Endodermal cell (in vitro differentiated cells): ENCODE measurements around the gene C1orf21. TPM values are rescaled to one million over a fixed set of nuclear protein-coding genes. Genes with fewer than 3 reads are reported as not detected.

ENCODE experiments used
- DNase-seq: peaks from one replicate; pipeline ENCODE4 v3.0.0-alpha.2; 2017
- H3K27ac ChIP-seq: 2 replicates; pipeline ENCODE4 v1.5.1; 2013; ENCODE audit warnings: mild to moderate bottlenecking, low read depth, low read length, moderate library complexity
- H3K27me3 ChIP-seq: 2 replicates; pipeline ENCODE4 v1.6.1; 2013; ENCODE audit warnings: mild to moderate bottlenecking, low read length, moderate library complexity; ENCODE audit not compliant: insufficient read depth, control insufficient read depth, poor library complexity, severe bottlenecking
- H3K36me3 ChIP-seq: 2 replicates; pipeline ENCODE4 v1.7.0; 2013; ENCODE audit warnings: mild to moderate bottlenecking, low read length, moderate library complexity; ENCODE audit not compliant: control insufficient read depth, insufficient read depth
- H3K4me1 ChIP-seq: one replicate; pipeline ENCODE4 v1.7.0; 2013; ENCODE audit warnings: low read length; ENCODE audit not compliant: control insufficient read depth, insufficient read depth
- H3K4me3 ChIP-seq: 2 replicates; pipeline ENCODE4 v1.5.1; 2013; ENCODE audit warnings: mild to moderate bottlenecking, low read length, moderate library complexity
- H3K9ac ChIP-seq: 2 replicates; pipeline ENCODE4 v1.6.1; 2013; ENCODE audit warnings: mild to moderate bottlenecking, low read length, moderate library complexity; ENCODE audit not compliant: poor library complexity, severe bottlenecking; ENCODE audit errors: extremely low read depth
- H3K9me3 ChIP-seq: 2 replicates; pipeline ENCODE4 v1.6.1; 2013; ENCODE audit warnings: mild to moderate bottlenecking, low read length, moderate library complexity; ENCODE audit not compliant: control insufficient read depth
- H3K27ac Mint-ChIP-seq: 2 replicates; pipeline ENCODE4 v1.8.0; 2020; ENCODE audit warnings: mixed read lengths
- H3K27me3 Mint-ChIP-seq: 2 replicates; pipeline ENCODE4 v1.8.0; 2021; ENCODE audit warnings: mild to moderate bottlenecking, mixed read lengths; ENCODE audit not compliant: insufficient read depth
- H3K36me3 Mint-ChIP-seq: 2 replicates; pipeline ENCODE4 v1.8.0; 2020; ENCODE audit warnings: low read depth, mixed read lengths
- H3K4me1 Mint-ChIP-seq: 2 replicates; pipeline ENCODE4 v1.8.0; 2020; ENCODE audit warnings: mixed read lengths
- H3K4me3 Mint-ChIP-seq: 2 replicates; pipeline ENCODE4 v1.8.0; 2020; ENCODE audit warnings: mild to moderate bottlenecking, moderate library complexity, mixed read lengths
- H3K9me3 Mint-ChIP-seq: 2 replicates; pipeline ENCODE4 v1.8.0; 2020; ENCODE audit warnings: mild to moderate bottlenecking, mixed read lengths
- WGBS, 2 experiments: methylation state at CpG; one replicate each; pipeline versions ENCODE4 v1.1.5 to v1.1.7; 2013; ENCODE audit warnings: missing lambda C conversion rate in 2 of 2, mixed read lengths in 1 of 2; ENCODE audit not compliant: insufficient coverage in 1 of 2, insufficient read length in 1 of 2; 5-methylcytosine and 5-hydroxymethylcytosine counted together
- total RNA-seq, 2 donors: library from RNA; stranded (reverse); fragmentation: NEBNext Ultra II Directional in 1 of 2; extraction: Animal tissue kit (Norgen Biotek cat#: 25700) in 1 of 2; gene quantifications; 2 replicates in 1 of 2; 3 replicates in 1 of 2; pipeline ENCODE4 v1.2.1, GENCODE V29; 2021
- TF ChIP-seq, protein P1 (sequence below): fragments of 200-600 bp; sonication (generic); conservative IDR thresholded peaks from 2 replicates; pipeline ENCODE4 v1.5.0; 2021; ENCODE audit warnings: antibody characterized with exemption, mild to moderate bottlenecking

The C1orf21 gene
- total RNA-seq, 2 donors from 2014 or later = 9.1 to 10.2 TPM

DNA sequence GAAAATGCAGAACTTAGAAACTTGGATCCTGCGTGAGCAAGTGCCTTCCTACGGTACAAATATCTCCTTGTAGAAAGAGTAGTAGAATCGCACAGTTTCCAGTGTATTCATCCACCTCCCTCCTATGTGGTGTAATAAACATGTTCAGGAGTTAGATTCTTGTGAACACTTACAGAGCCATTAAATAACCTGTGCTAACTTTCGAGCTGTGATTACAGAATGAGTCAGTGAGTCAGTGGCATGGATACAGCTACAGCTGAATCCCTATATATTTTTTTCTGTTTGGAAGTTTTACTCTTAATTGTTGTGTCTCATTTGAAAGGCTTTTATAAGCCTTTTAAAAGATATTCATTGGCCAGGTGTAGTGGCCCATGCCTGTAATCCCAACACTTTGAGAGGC lies 219.1 kb downstream of the C1orf21 start:
- 95 to 100% methylated on average over 4 of the region's 4 CpGs for WGBS, 2 experiments
- Histone ChIP-seq H3K9ac (no peak overlapping the region), H3K27me3 (no peaks in the 10 kb centered on the region), H3K4me1 (no peaks in the 10 kb centered on the region), H3K9me3 (no peaks in the 10 kb centered on the region), H3K27ac (no peak overlapping the region), H3K36me3 (no peaks in the 10 kb centered on the region), H3K4me3 (no peak overlapping the region)
- H3K27me3 Mint-ChIP-seq = no peaks in the 10 kb centered on the region
- H3K27ac Mint-ChIP-seq = no peak overlapping the region
- TF ChIP-seq, protein P1, sequence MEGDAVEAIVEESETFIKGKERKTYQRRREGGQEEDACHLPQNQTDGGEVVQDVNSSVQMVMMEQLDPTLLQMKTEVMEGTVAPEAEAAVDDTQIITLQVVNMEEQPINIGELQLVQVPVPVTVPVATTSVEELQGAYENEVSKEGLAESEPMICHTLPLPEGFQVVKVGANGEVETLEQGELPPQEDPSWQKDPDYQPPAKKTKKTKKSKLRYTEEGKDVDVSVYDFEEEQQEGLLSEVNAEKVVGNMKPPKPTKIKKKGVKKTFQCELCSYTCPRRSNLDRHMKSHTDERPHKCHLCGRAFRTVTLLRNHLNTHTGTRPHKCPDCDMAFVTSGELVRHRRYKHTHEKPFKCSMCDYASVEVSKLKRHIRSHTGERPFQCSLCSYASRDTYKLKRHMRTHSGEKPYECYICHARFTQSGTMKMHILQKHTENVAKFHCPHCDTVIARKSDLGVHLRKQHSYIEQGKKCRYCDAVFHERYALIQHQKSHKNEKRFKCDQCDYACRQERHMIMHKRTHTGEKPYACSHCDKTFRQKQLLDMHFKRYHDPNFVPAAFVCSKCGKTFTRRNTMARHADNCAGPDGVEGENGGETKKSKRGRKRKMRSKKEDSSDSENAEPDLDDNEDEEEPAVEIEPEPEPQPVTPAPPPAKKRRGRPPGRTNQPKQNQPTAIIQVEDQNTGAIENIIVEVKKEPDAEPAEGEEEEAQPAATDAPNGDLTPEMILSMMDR = no peak
- H3K36me3 Mint-ChIP-seq = no peaks in the 10 kb centered on the region
- no peaks in the 10 kb centered on the region for H3K9me3 Mint-ChIP-seq
- H3K4me3 Mint-ChIP-seq = no peak overlapping the region
- H3K4me1 Mint-ChIP-seq = peaks cover 3% of the 10 kb centered on the region
- no peak for DNase-seq

DNA sequence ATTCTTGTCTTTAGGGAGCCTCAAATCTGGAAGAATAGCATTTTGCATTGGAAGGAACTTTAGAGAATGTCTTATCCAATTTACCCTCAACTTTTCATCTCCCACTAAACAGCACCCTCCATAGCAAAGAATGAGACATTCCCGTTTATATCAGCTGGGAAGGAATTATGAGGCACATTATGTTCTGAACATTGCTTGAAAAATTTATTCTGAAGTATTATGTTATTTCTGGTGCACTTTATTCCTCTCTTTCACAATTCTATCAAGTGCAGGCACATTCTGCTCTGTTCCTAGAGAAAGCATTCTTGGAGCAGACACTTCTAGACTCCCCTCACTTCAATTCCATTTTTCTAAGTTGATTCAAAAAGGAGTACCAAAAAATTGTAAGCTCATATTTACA lies 220.0 kb downstream of the C1orf21 start:
- Histone ChIP-seq H3K4me1 (no peaks in the 10 kb centered on the region), H3K9me3 (no peaks in the 10 kb centered on the region), H3K27ac (no peak overlapping the region), H3K36me3 (no peaks in the 10 kb centered on the region), H3K27me3 (no peaks in the 10 kb centered on the region), H3K9ac (no peak overlapping the region), H3K4me3 (no peak overlapping the region)
- no peaks in the 10 kb centered on the region for H3K9me3 Mint-ChIP-seq
- TF ChIP-seq, protein P1 = no peak
- no peak for DNase-seq
- H3K4me3 Mint-ChIP-seq = no peak overlapping the region
- H3K27me3 Mint-ChIP-seq = no peaks in the 10 kb centered on the region
- no CpG with 5 or more reads among the region's 1 CpG for WGBS, 2 experiments
- peaks cover 3% of the 10 kb centered on the region for H3K4me1 Mint-ChIP-seq
- H3K36me3 Mint-ChIP-seq = no peaks in the 10 kb centered on the region
- H3K27ac Mint-ChIP-seq = no peak overlapping the region

DNA sequence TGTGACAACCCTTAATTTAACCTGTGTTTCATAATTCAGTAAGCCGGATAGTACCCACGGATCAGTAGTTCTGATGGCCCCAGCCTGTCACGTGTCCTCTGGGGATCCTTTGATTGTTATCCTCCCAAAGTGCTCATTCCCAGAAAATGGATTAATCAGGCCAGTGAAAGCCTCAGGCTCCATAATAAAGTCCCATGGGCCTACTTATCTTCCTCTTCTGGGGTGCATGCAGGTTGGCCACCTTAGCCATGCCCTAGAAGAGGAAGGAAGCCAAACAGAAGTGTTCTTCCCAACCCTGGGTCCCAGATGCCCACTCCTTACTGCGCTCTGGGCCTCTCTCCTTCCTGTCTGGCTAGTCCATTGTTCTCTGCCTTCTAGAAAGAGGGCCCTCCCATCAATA lies 221.8 kb downstream of the C1orf21 start:
- H3K36me3 Mint-ChIP-seq = no peaks in the 10 kb centered on the region
- Histone ChIP-seq H3K4me1 (no peaks in the 10 kb centered on the region), H3K27ac (no peak overlapping the region), H3K4me3 (no peak overlapping the region), H3K9ac (no peak overlapping the region), H3K36me3 (no peaks in the 10 kb centered on the region), H3K9me3 (no peaks in the 10 kb centered on the region), H3K27me3 (no peaks in the 10 kb centered on the region)
- 95 to 100% methylated on average over 4 of the region's 4 CpGs for WGBS, 2 experiments
- TF ChIP-seq, protein P1 = no peak
- no peak overlapping the region for H3K27ac Mint-ChIP-seq
- H3K4me3 Mint-ChIP-seq = no peak overlapping the region
- no peak for DNase-seq
- H3K27me3 Mint-ChIP-seq = no peaks in the 10 kb centered on the region
- H3K4me1 Mint-ChIP-seq = peaks cover 3% of the 10 kb centered on the region
- no peaks in the 10 kb centered on the region for H3K9me3 Mint-ChIP-seq
